CD14-positive monocyte (primary cell): Measurements from ENCODE around the gene ABCC9. TPM values are rescaled to one million over a fixed set of nuclear protein-coding genes. Genes with fewer than 3 reads are reported as not detected.

Source experiments
- DNase-seq, 3 donors: peaks; one replicate each; pipeline ENCODE4 v3.0.0-alpha.2; 2011 to 2022
- H2AFZ ChIP-seq: 2 replicates; pipeline ENCODE4 v1.6.0; 2012; ENCODE audit warnings: mild to moderate bottlenecking, low read depth, low read length, inconsistent platforms; ENCODE audit not compliant: insufficient read depth, poor library complexity, severe bottlenecking
- H3K27ac ChIP-seq, 2 donors: 1 replicate in 1 of 2; 2 replicates in 1 of 2; pipeline ENCODE4 v1.5.1; 2012 to 2013; ENCODE audit warnings: low read length in 2 of 2, control low read depth in 1 of 2, inconsistent platforms in 1 of 2, low read depth in 1 of 2, mild to moderate bottlenecking in 1 of 2
- H3K27me3 ChIP-seq, 2 donors: one replicate each; pipeline versions ENCODE4 v1.6.0 to v1.6.1; 2011 to 2013; ENCODE audit warnings: low read length in 2 of 2; ENCODE audit not compliant: control insufficient read depth in 2 of 2, insufficient read depth in 2 of 2
- H3K36me3 ChIP-seq, 2 donors: replicated peaks in 1 of 2; 1 replicate in 1 of 2; 2 replicates in 1 of 2; pipeline versions ENCODE4 v1.5.1 to v1.6.1; 2012 to 2013; ENCODE audit warnings: low read length in 2 of 2, control low read depth in 1 of 2, inconsistent platforms in 1 of 2, mild to moderate bottlenecking in 1 of 2; ENCODE audit not compliant: insufficient read depth in 2 of 2, control insufficient read depth in 1 of 2
- H3K4me1 ChIP-seq, 2 donors: 1 replicate in 1 of 2; 2 replicates in 1 of 2; pipeline versions ENCODE4 v1.5.1 to v1.6.1; 2012 to 2013; ENCODE audit warnings: low read length in 2 of 2, control low read depth in 1 of 2, inconsistent platforms in 1 of 2, mild to moderate bottlenecking in 1 of 2, moderate library complexity in 1 of 2; ENCODE audit not compliant: insufficient read depth in 2 of 2, control insufficient read depth in 1 of 2
- H3K4me2 ChIP-seq: replicated peaks from 2 replicates; pipeline ENCODE3; 2012; ENCODE audit warnings: low read length, moderate library complexity, mild to moderate bottlenecking; ENCODE audit not compliant: poor library complexity, severe bottlenecking; ENCODE audit errors: extremely low read depth
- H3K4me3 ChIP-seq, 3 experiments: fragments of 200-600 bp in 1 of 3; sonication (generic) in 1 of 3; replicated peaks in 1 of 3; 1 replicate in 2 of 3; 2 replicates in 1 of 3; pipeline ENCODE4 v1.5.1; 2011 to 2013; ENCODE audit warnings: low read length in 3 of 3, mild to moderate bottlenecking in 3 of 3, control low read depth in 2 of 3, low read depth in 2 of 3, inconsistent platforms in 1 of 3, moderate library complexity in 1 of 3
- H3K79me2 ChIP-seq: 2 replicates; pipeline ENCODE4 v1.6.0; 2012; ENCODE audit warnings: mild to moderate bottlenecking, control low read depth, inconsistent platforms, low read length, moderate library complexity; ENCODE audit not compliant: insufficient read depth
- H3K9ac ChIP-seq: 2 replicates; pipeline ENCODE4 v1.6.0; 2017; ENCODE audit warnings: low read length, mild to moderate bottlenecking; ENCODE audit not compliant: insufficient read depth, poor library complexity, severe bottlenecking
- H3K9me3 ChIP-seq, 2 donors: replicated peaks in 1 of 2; 1 replicate in 1 of 2; 2 replicates in 1 of 2; pipeline versions ENCODE4 v1.5.1 to v1.6.1; 2012 to 2013; ENCODE audit warnings: low read length in 2 of 2, control low read depth in 1 of 2; ENCODE audit not compliant: control insufficient read depth in 1 of 2, insufficient read depth in 1 of 2
- H4K20me1 ChIP-seq: 2 replicates; pipeline ENCODE4 v1.6.0; 2012; ENCODE audit warnings: mild to moderate bottlenecking, low read length, control low read depth, moderate library complexity; ENCODE audit not compliant: insufficient read depth
- H3K27ac Mint-ChIP-seq, 7 donors: one replicate each; pipeline ENCODE4 v1.8.0; 2020; ENCODE audit warnings: mild to moderate bottlenecking in 7 of 7, mixed read lengths in 7 of 7, moderate library complexity in 6 of 7, inconsistent platforms in 2 of 7
- H3K27me3 Mint-ChIP-seq, 3 donors: one replicate each; pipeline ENCODE4 v1.8.0; 2021 to 2022; ENCODE audit warnings: low read depth in 3 of 3, mild to moderate bottlenecking in 3 of 3, mixed read lengths in 3 of 3, moderate library complexity in 3 of 3, inconsistent platforms in 1 of 3
- H3K36me3 Mint-ChIP-seq, 2 donors: one replicate each; pipeline ENCODE4 v1.8.0; 2020; ENCODE audit warnings: mixed read lengths in 2 of 2, inconsistent platforms in 1 of 2, mild to moderate bottlenecking in 1 of 2
- H3K4me1 Mint-ChIP-seq: one replicate; pipeline ENCODE4 v1.8.0; 2020; ENCODE audit warnings: mild to moderate bottlenecking, mixed read lengths
- H3K4me3 Mint-ChIP-seq, 2 donors: one replicate each; pipeline ENCODE4 v1.8.0; 2020; ENCODE audit warnings: mild to moderate bottlenecking in 2 of 2, mixed read lengths in 2 of 2, moderate library complexity in 1 of 2
- H3K9me3 Mint-ChIP-seq, 7 donors: one replicate each; pipeline ENCODE4 v1.8.0; 2020 to 2022; ENCODE audit warnings: mixed read lengths in 7 of 7, mild to moderate bottlenecking in 6 of 7, moderate library complexity in 6 of 7, inconsistent platforms in 2 of 7
- WGBS: methylation state at CpG from one replicate; pipeline ENCODE4 v1.1.5; 2013; ENCODE audit warnings: missing lambda C conversion rate; ENCODE audit not compliant: insufficient coverage; 5-methylcytosine and 5-hydroxymethylcytosine counted together
- intact Hi-C, 2 donors: fragments of 100-400 bp; cut with micrococcal nuclease; formaldehyde crosslinking; loops; one replicate each; pipeline versions ENCODE4 v1.15.0 to v1.15.1; 2023
- polyA plus RNA-seq, 3 donors: library from polyadenylated mRNA; depleted of rRNA in 1 of 3; unstranded in 2 of 3; stranded (reverse) in 1 of 3; fragments of 300-500 nt in 2 of 3; fragments of >200 nt in 1 of 3; fragmentation: Illumina TruSeq in 2 of 3; gene quantifications; 1 replicate in 2 of 3; 2 replicates in 1 of 3; pipeline ENCODE4 v1.2.3, GENCODE V29; 2012 to 2021
- TF ChIP-seq, protein P1 (sequence below): fragments of 200-600 bp; IDR thresholded peaks from one replicate; pipeline ENCODE4 v1.8.0; 2022; ENCODE audit warnings: antibody characterized with exemption, mild to moderate bottlenecking

The ABCC9 gene
- polyA plus RNA-seq, 3 donors, result not detected

DNA sequence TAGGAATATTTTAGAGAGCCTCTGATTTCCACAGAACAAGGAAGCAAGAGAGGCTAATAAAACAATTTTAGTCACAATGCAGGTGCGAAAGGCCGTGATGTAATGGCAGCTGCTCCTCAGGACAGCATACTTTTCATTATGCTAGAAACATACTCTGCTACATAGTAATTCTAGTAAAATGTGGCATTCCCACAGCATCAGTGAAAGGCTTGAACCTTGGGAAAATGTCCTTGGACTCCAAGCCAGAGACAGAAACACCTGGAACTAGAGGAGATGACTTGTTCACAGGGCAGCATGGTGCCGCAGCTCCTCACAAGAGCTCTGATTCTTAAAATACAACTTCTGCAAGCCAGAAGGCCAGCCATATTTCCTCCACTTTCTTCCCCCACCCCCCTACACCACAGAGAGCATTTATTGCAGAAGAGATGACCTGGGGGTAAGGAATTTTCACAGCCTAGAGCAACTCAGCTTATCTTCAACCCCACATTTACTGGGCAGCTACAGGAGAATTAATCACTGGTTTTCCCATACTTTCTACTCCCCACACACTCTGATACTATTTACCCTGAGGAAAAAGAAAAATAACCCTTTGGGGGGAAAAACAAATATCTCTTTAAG, 15.8 kb downstream of the ABCC9 start:
- Histone ChIP-seq H4K20me1 (no peaks in the 10 kb centered on the region), H3K79me2 (no peaks in the 10 kb centered on the region), H3K27ac (no peak overlapping the region), H3K27me3 (no peaks in the 10 kb centered on the region), H3K9me3 (no peaks in the 10 kb centered on the region), H3K4me1 (no peaks in the 10 kb centered on the region), H3K36me3 (no peaks in the 10 kb centered on the region), H3K4me2 (no peak overlapping the region), H3K4me3 (no peak overlapping the region), H3K9ac (no peak overlapping the region), H2AFZ (no peak overlapping the region)
- intact Hi-C loops, result no loop called here
- no peak for DNase-seq
- no peak overlapping the region for H3K4me3 Mint-ChIP-seq
- H3K27ac Mint-ChIP-seq, result no peak overlapping the region
- no peaks in the 10 kb centered on the region for H3K36me3 Mint-ChIP-seq
- H3K4me1 Mint-ChIP-seq, result no peaks in the 10 kb centered on the region
- WGBS, result 100% methylated on average over 2 of the region's 3 CpGs
- peaks cover 0 to 2% (median 1%) of the 10 kb centered on the region in 3 donors for H3K27me3 Mint-ChIP-seq
- H3K9me3 Mint-ChIP-seq, result peaks cover 0 to 4% (median 0%) of the 10 kb centered on the region in 7 donors
- TF ChIP-seq, protein P1, sequence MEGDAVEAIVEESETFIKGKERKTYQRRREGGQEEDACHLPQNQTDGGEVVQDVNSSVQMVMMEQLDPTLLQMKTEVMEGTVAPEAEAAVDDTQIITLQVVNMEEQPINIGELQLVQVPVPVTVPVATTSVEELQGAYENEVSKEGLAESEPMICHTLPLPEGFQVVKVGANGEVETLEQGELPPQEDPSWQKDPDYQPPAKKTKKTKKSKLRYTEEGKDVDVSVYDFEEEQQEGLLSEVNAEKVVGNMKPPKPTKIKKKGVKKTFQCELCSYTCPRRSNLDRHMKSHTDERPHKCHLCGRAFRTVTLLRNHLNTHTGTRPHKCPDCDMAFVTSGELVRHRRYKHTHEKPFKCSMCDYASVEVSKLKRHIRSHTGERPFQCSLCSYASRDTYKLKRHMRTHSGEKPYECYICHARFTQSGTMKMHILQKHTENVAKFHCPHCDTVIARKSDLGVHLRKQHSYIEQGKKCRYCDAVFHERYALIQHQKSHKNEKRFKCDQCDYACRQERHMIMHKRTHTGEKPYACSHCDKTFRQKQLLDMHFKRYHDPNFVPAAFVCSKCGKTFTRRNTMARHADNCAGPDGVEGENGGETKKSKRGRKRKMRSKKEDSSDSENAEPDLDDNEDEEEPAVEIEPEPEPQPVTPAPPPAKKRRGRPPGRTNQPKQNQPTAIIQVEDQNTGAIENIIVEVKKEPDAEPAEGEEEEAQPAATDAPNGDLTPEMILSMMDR, result no peak

- Histone ChIP-seq H3K79me2 (no peaks in the 10 kb centered on the region), H3K4me1 (no peaks in the 10 kb centered on the region), H3K9me3 (no peaks in the 10 kb centered on the region), H3K27me3 (no peaks in the 10 kb centered on the region), H3K4me3 (no peak overlapping the region), H3K9ac (no peak overlapping the region), H3K27ac (no peak overlapping the region), H3K4me2 (no peak overlapping the region), H4K20me1 (no peaks in the 10 kb centered on the region), H2AFZ (no peak overlapping the region), H3K36me3 (no peaks in the 10 kb centered on the region)
- H3K27me3 Mint-ChIP-seq, result peaks cover 0 to 2% (median 0%) of the 10 kb centered on the region in 3 donors
- H3K27ac Mint-ChIP-seq, result no peak overlapping the region
- no CpG with 5 or more reads among the region's 1 CpG for WGBS
- no peaks in the 10 kb centered on the region for H3K36me3 Mint-ChIP-seq
- no peaks in the 10 kb centered on the region for H3K9me3 Mint-ChIP-seq
- H3K4me3 Mint-ChIP-seq, result no peak overlapping the region
- DNase-seq, result no peak
- TF ChIP-seq, protein P1, result no peak
- no peaks in the 10 kb centered on the region for H3K4me1 Mint-ChIP-seq
- intact Hi-C loops, result no loop called here
These were observed 19.8 kb downstream of the ABCC9 start for GRCh38 chr12:21921436-21921835.
